Trophoblast cell (in vitro differentiated cells and primary cell): ENCODE results near the gene ATF3.

Experiments used
- DNase-seq, 2 donors: peaks; one replicate each; pipeline ENCODE4 v3.0.0-alpha.2; 2016
- H2AFZ ChIP-seq: 2 replicates; pipeline ENCODE4 v1.6.1; 2013; ENCODE audit warnings: low read length, moderate library complexity, mild to moderate bottlenecking; ENCODE audit not compliant: insufficient read depth, poor library complexity
- H2AK5ac ChIP-seq: 2 replicates; pipeline ENCODE4 v1.6.1; 2013; ENCODE audit warnings: mild to moderate bottlenecking, low read length
- H2BK120ac ChIP-seq: 2 replicates; pipeline ENCODE4 v1.6.1; 2013; ENCODE audit warnings: low read length, mild to moderate bottlenecking, moderate library complexity; ENCODE audit not compliant: insufficient read depth, poor library complexity
- H2BK12ac ChIP-seq: 2 replicates; pipeline ENCODE4 v1.6.1; 2013; ENCODE audit warnings: mild to moderate bottlenecking, low read length, moderate library complexity
- H2BK5ac ChIP-seq: 2 replicates; pipeline ENCODE4 v1.6.1; 2013; ENCODE audit warnings: low read length, low read depth, moderate library complexity, mild to moderate bottlenecking; ENCODE audit not compliant: poor library complexity
- H3K14ac ChIP-seq: 2 replicates; pipeline ENCODE4 v1.6.1; 2013; ENCODE audit warnings: mild to moderate bottlenecking, low read length
- H3K18ac ChIP-seq: 2 replicates; pipeline ENCODE4 v1.6.1; 2013; ENCODE audit warnings: mild to moderate bottlenecking, low read length
- H3K23ac ChIP-seq: 2 replicates; pipeline ENCODE4 v1.6.1; 2013; ENCODE audit warnings: low read length
- H3K27ac ChIP-seq: 2 replicates; pipeline ENCODE4 v1.5.1; 2013; ENCODE audit warnings: low read depth, mild to moderate bottlenecking, inconsistent platforms, low read length, moderate library complexity
- H3K27me3 ChIP-seq: 2 replicates; pipeline ENCODE4 v1.6.1; 2013; ENCODE audit warnings: inconsistent platforms, mild to moderate bottlenecking, low read length, moderate library complexity; ENCODE audit not compliant: insufficient read depth
- H3K36me3 ChIP-seq, 2 experiments: 1 replicate in 1 of 2; 2 replicates in 1 of 2; pipeline ENCODE4 v1.6.1; 2013; ENCODE audit warnings: low read length in 2 of 2, mild to moderate bottlenecking in 2 of 2, moderate library complexity in 1 of 2; ENCODE audit not compliant: insufficient read depth in 2 of 2, control insufficient read depth in 1 of 2
- H3K4ac ChIP-seq: 2 replicates; pipeline ENCODE4 v1.6.1; 2013; ENCODE audit warnings: low read depth, mild to moderate bottlenecking, low read length, moderate library complexity
- H3K4me1 ChIP-seq, 2 experiments: 1 replicate in 1 of 2; 2 replicates in 1 of 2; pipeline ENCODE4 v1.6.1; 2013; ENCODE audit warnings: low read length in 2 of 2, mild to moderate bottlenecking in 2 of 2, moderate library complexity in 1 of 2; ENCODE audit not compliant: insufficient read depth in 2 of 2, control insufficient read depth in 1 of 2
- H3K4me2 ChIP-seq: 2 replicates; pipeline ENCODE4 v1.6.1; 2013; ENCODE audit warnings: inconsistent platforms, mild to moderate bottlenecking, low read length, moderate library complexity
- H3K4me3 ChIP-seq: 2 replicates; pipeline ENCODE4 v1.5.1; 2013; ENCODE audit warnings: mild to moderate bottlenecking, low read depth, low read length, inconsistent platforms
- H3K79me1 ChIP-seq: one replicate; pipeline ENCODE4 v1.6.1; 2013; ENCODE audit warnings: low read length
- H3K79me2 ChIP-seq: 2 replicates; pipeline ENCODE4 v1.6.1; 2013; ENCODE audit warnings: low read length, mild to moderate bottlenecking; ENCODE audit not compliant: control insufficient read depth, insufficient read depth, poor library complexity
- H3K9ac ChIP-seq: 2 replicates; pipeline ENCODE4 v1.6.1; 2013; ENCODE audit warnings: mild to moderate bottlenecking, low read length
- H3K9me3 ChIP-seq: 2 replicates; pipeline ENCODE4 v1.6.1; 2013; ENCODE audit warnings: low read depth, mild to moderate bottlenecking, control low read depth, inconsistent platforms, low read length; ENCODE audit not compliant: insufficient read depth
- H4K12ac ChIP-seq: 2 replicates; pipeline ENCODE4 v1.6.1; 2013; ENCODE audit warnings: low read depth, mild to moderate bottlenecking, low read length, moderate library complexity
- H4K8ac ChIP-seq: 2 replicates; pipeline ENCODE4 v1.6.1; 2013; ENCODE audit warnings: low read depth, mild to moderate bottlenecking, low read length, moderate library complexity
- H4K91ac ChIP-seq: one replicate; pipeline ENCODE4 v1.6.1; 2013; ENCODE audit warnings: low read depth, mild to moderate bottlenecking, low read length, moderate library complexity
- WGBS: extraction: QIAGEN DNeasy Blood & Tissue Kit; methylation state at CpG from one replicate; pipeline ENCODE4 v1.1.7; 2013; ENCODE audit warnings: missing lambda C conversion rate; ENCODE audit not compliant: insufficient read length, insufficient coverage; ENCODE audit errors: extremely low coverage; 5-methylcytosine and 5-hydroxymethylcytosine counted together

ATF3 gene

GRCh38 chr1:212593821-212594251 lies 14.7 kb upstream of the ATF3 start:
- Histone ChIP-seq H3K23ac (no peak overlapping the region), H3K27me3 (no peaks in the 10 kb centered on the region), H2AFZ (no peak overlapping the region), H4K8ac (no peak overlapping the region), H3K79me2 (peaks cover 2% of the 10 kb centered on the region), H3K14ac (peak overlapping the region; percentile 2), H3K4me1 (peaks cover 18 to 22% of the 10 kb centered on the region in 2 experiments), H3K9ac (no peak overlapping the region), H4K91ac (no peak overlapping the region), H4K12ac (no peak overlapping the region), H3K4ac (no peak overlapping the region), H2BK12ac (peak overlapping the region; percentile 63), H2BK5ac (peak overlapping the region; percentile 6), H3K18ac (no peak overlapping the region), H3K79me1 (peaks cover 23% of the 10 kb centered on the region), H3K36me3 (no peaks in the 10 kb centered on the region), H3K27ac (peak overlapping the region; percentile 28), H2AK5ac (no peak overlapping the region), H3K9me3 (peaks cover 3% of the 10 kb centered on the region), H2BK120ac (no peak overlapping the region), H3K4me2 (no peak overlapping the region), H3K4me3 (no peak overlapping the region)
- DNase-seq = peak in 1 of 2 donors; percentile 28
- no CpG with 5 or more reads among the region's 3 CpGs for WGBS

- peaks cover 18 to 22% of the 10 kb centered on the region in 2 experiments for H3K4me1 ChIP-seq
- H4K8ac ChIP-seq = no peak overlapping the region
- peak overlapping the region; percentile 84 for H2BK120ac ChIP-seq
- H3K36me3 ChIP-seq = no peaks in the 10 kb centered on the region
- peak overlapping the region; percentile 6 for H3K18ac ChIP-seq
- H2AK5ac ChIP-seq = peak overlapping the region; percentile 52
- peaks cover 23% of the 10 kb centered on the region for H3K79me1 ChIP-seq
- peak overlapping the region; percentile 45 for H2BK5ac ChIP-seq
- H3K23ac ChIP-seq = no peak overlapping the region
- H3K4ac ChIP-seq = peak overlapping the region; percentile 39
- H4K12ac ChIP-seq = no peak overlapping the region
- no CpG with 5 or more reads among the region's 3 CpGs for WGBS
- H3K79me2 ChIP-seq = peaks cover 2% of the 10 kb centered on the region
- no peaks in the 10 kb centered on the region for H3K27me3 ChIP-seq
- no peak overlapping the region for H3K9ac ChIP-seq
- H2AFZ ChIP-seq = no peak overlapping the region
- H3K9me3 ChIP-seq = peaks cover 3% of the 10 kb centered on the region
- peak overlapping the region; percentile 67 for H2BK12ac ChIP-seq
- H3K4me2 ChIP-seq = no peak overlapping the region
- H3K14ac ChIP-seq = peak overlapping the region; percentile 70
- no peak overlapping the region for H3K4me3 ChIP-seq
- DNase-seq = no peak
- H4K91ac ChIP-seq = peak overlapping the region; percentile 75
- peak overlapping the region; percentile 0 for H3K27ac ChIP-seq
Observed at GRCh38 chr1:212594640-212595039, 13.9 kb upstream of the ATF3 start.

GRCh38 chr1:212595229-212595628 lies 13.3 kb upstream of the ATF3 start:
- H3K79me2 ChIP-seq = peaks cover 2% of the 10 kb centered on the region
- H2AK5ac ChIP-seq = peak overlapping the region; percentile 38
- peaks cover 23% of the 10 kb centered on the region for H3K79me1 ChIP-seq
- peak overlapping the region; percentile 54 for H3K14ac ChIP-seq
- peak overlapping the region; percentile 75 for H2BK12ac ChIP-seq
- no peak overlapping the region for H3K23ac ChIP-seq
- peak overlapping the region; percentile 79 for H3K27ac ChIP-seq
- peak overlapping the region; percentile 9 for H3K4ac ChIP-seq
- H3K9ac ChIP-seq = no peak overlapping the region
- H4K91ac ChIP-seq = peak overlapping the region; percentile 97
- H2BK120ac ChIP-seq = peak overlapping the region; percentile 97
- no peaks in the 10 kb centered on the region for H3K36me3 ChIP-seq
- DNase-seq = peak in 1 of 2 donors; percentile 4
- peaks cover 18 to 22% of the 10 kb centered on the region in 2 experiments for H3K4me1 ChIP-seq
- peaks cover 3% of the 10 kb centered on the region for H3K9me3 ChIP-seq
- WGBS = no CpG with 5 or more reads among the region's 8 CpGs
- peak overlapping the region; percentile 84 for H4K8ac ChIP-seq
- H3K4me3 ChIP-seq = no peak overlapping the region
- H3K27me3 ChIP-seq = no peaks in the 10 kb centered on the region
- peak overlapping the region; percentile 57 for H2AFZ ChIP-seq
- peak overlapping the region; percentile 71 for H2BK5ac ChIP-seq
- H4K12ac ChIP-seq = no peak overlapping the region
- H3K4me2 ChIP-seq = no peak overlapping the region
- H3K18ac ChIP-seq = peak overlapping the region; percentile 55

- no peak overlapping the region for H3K4me3 ChIP-seq
- peak overlapping the region; percentile 99 for H2BK12ac ChIP-seq
- H2BK5ac ChIP-seq = peak overlapping the region; percentile 95
- H3K27ac ChIP-seq = peak overlapping the region; percentile 94
- DNase-seq = peak; percentile 80 to 97
- H3K27me3 ChIP-seq = no peaks in the 10 kb centered on the region
- H2BK120ac ChIP-seq = peak overlapping the region; percentile 97
- H4K91ac ChIP-seq = peak overlapping the region; percentile 97
- H2AK5ac ChIP-seq = peak overlapping the region; percentile 52
- H4K8ac ChIP-seq = peak overlapping the region; percentile 86
- peaks cover 2% of the 10 kb centered on the region for H3K79me2 ChIP-seq
- H3K9me3 ChIP-seq = peaks cover 3% of the 10 kb centered on the region
- no peak overlapping the region for H4K12ac ChIP-seq
- peaks cover 23% of the 10 kb centered on the region for H3K79me1 ChIP-seq
- peak overlapping the region; percentile 96 for H3K14ac ChIP-seq
- no peak overlapping the region for H3K23ac ChIP-seq
- H2AFZ ChIP-seq = no peak overlapping the region
- no CpG with 5 or more reads among the region's 8 CpGs for WGBS
- H3K4me2 ChIP-seq = peak overlapping the region; percentile 33
- H3K4me1 ChIP-seq = peaks cover 18 to 22% of the 10 kb centered on the region in 2 experiments
- H3K36me3 ChIP-seq = no peaks in the 10 kb centered on the region
- peak overlapping the region; percentile 91 for H3K18ac ChIP-seq
- peak overlapping the region; percentile 86 for H3K4ac ChIP-seq
- H3K9ac ChIP-seq = no peak overlapping the region
Observed at GRCh38 chr1:212595787-212596714, 12.5 kb upstream of the ATF3 start.
